Posterior cingulate gyrus (tissue), 11 donors: ENCODE results near the gene CAMKK1.

Experiments
- DNase-seq, 10 donors: peaks; one replicate each; pipeline versions ENCODE4 v3.0.0 to v3.0.0-alpha.2; 2020 to 2021; ENCODE audit warnings: mixed read lengths in 3 of 10
- intact Hi-C: fragments of 100-400 bp; cut with DNase I; formaldehyde crosslinking; loops from one replicate; pipeline ENCODE4 v1.15.1; 2023

CAMKK1 gene

GRCh38 chr17:3918372-3919122 lies 25.7 kb upstream of the CAMKK1 start:
- intact Hi-C loops, result loop anchor here (5.0 kb wide), 1 partner anchor 89 kb away; no protein-coding TSS in a partner anchor
- no peak for DNase-seq

- intact Hi-C loops, result loop anchor here (5.0 kb wide), 1 partner anchor 90 kb away; no protein-coding TSS in a partner anchor
- no peak for DNase-seq
Observed at GRCh38 chr17:3917391-3917931, 24.6 kb upstream of the CAMKK1 start.

DNA sequence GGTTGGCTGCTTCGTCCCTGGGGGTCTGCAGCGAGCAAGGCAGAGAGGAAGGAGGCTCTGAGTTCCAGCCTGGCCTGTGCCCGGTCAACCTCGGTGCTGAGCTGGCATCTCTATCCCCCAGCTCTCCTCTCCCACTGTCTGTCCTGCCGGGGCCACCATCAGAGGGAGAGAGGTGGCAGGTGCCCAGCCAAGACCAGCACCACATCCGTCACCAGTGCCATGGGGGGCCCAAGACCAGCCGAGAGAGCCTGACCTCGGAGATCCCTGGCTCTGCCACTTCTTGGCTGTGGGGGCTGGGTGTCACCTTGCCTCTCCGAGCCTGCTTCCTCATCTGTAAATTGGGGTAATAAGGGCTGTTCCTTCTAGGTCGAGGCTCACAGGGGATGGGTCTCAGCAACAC lies 24.0 kb upstream of the CAMKK1 start:
- intact Hi-C loops, result loop anchor here (5.0 kb wide), 1 partner anchor 90 kb away; no protein-coding TSS in a partner anchor

DNA sequence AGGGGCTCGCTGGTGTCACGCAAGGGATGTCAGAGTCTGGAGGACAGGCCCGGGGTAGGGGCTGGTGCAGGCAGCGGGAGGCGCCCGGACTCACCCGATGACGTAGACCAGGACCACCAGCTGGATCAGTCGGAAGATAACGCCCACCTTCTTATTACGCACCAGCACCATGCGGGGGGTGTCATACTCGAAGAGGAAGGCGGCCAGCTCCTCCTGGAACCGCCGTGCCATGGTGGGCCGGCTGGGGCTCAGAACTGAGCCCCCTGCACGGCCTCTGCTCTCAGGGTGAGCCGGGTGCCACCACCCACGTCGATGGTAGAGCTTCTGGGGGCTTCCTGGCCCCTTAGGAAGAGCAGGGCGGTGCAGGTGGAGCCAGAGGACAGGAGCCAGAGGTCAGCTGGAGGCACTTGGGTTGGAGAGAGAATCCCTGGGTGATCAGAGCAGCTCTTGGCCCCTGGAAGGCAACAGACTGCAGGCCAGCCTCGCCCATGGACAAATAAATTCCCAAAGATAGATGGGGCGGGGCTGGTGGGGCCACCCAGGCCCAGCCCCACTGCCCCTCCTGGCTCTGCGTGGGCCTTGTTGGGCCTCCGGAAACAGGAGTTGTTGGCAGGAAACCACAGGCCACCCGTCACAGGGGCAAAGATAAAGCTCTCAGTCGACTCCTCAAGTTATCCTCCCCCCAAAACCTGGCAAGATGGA lies 23.3 kb upstream of the CAMKK1 start, which contains the start of gene P2RX1:
TSS of gene P2RX1 (minus strand) at position 471 of the 702 bp plus-strand sequence. CDS start at position 231, 240 bp downstream.
- intact Hi-C loops, result loop anchor here (5.0 kb wide), 1 partner anchor 91 kb away; no protein-coding TSS in a partner anchor
- no peak for DNase-seq

More for the DNA sequence above, 24.0 kb upstream of the CAMKK1 start:
- DNase-seq, result no peak

- no peak for DNase-seq
- intact Hi-C loops, result loop anchor here (5.0 kb wide), 1 partner anchor 92 kb away; no protein-coding TSS in a partner anchor
Observed at GRCh38 chr17:3915581-3915994, 22.7 kb upstream of the CAMKK1 start.

DNA sequence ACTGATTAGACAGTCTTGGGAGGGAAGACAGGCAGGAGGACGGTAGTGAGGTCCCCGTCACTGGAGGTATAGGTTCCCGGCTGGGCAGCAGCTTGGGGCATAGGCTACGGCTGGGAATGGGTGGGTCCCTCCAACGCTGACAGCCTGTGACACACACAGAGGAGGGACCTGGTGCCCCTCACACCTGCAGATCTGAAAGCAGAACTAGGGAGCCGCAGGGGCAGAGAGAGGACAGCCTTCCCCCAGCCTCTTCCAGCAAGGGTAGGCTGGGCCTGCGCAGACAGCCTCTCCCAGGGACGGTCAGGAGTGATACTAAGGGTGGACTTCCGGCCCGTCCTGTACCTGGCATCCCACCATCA lies 21.4 kb upstream of the CAMKK1 start:
- intact Hi-C loops, result no loop called here
- DNase-seq, result no peak

- DNase-seq, result peak; percentile 67 to 97 (median 86)
- intact Hi-C loops, result no loop called here
Observed at GRCh38 chr17:3913531-3914311, 20.9 kb upstream of the CAMKK1 start.

DNA sequence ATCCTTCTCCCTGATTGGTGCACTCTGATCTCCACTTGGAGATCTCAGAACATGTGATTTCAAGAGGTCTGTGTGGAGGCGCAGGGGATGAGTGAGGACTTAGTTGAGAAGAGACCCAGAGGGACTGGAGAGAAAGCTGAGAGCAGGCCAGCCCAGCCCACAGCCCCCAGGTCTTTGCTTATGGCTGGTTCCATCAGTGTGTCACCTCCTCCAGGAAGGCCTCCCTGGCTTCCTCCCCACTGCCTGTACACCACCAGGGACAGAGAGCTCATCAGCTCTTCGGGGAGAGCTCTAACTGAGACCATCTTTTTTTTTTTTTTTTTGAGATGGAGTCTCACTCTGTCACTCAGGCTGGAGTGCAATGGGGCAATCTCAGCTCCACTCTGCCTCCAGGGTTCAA lies 20.0 kb upstream of the CAMKK1 start:
- intact Hi-C loops, result no loop called here

GRCh38 chr17:3911271-3912053 lies 18.6 kb upstream of the CAMKK1 start:
- no peak for DNase-seq

More for the DNA sequence above, 20.0 kb upstream of the CAMKK1 start:
- no peak for DNase-seq

GRCh38 chr17:3910420-3911270 lies 17.8 kb upstream of the CAMKK1 start:
- intact Hi-C loops, result no loop called here
- no peak for DNase-seq

More at GRCh38 chr17:3911271-3912053, 18.6 kb upstream of the CAMKK1 start:
- intact Hi-C loops, result no loop called here

DNA sequence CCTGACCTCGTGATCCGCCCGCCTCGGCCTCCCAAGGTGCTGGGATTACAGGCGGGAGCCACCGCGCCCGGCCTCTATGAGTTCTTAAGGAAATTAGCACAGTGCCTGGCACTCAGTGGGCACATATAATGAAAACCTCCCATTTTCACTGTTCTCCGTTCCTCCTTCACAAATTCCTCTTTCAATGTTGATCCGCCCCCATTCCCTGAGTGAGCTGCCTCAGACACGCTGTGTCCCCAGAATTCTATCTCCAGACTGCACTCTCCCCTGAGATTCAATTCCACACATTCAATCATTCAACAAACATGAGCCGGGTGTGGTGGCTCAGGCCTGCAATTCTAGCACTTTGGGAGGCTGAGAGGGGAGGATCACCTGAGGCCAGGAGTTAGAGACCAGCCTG lies 16.4 kb upstream of the CAMKK1 start:
- DNase-seq, result no peak
- intact Hi-C loops, result no loop called here

DNA sequence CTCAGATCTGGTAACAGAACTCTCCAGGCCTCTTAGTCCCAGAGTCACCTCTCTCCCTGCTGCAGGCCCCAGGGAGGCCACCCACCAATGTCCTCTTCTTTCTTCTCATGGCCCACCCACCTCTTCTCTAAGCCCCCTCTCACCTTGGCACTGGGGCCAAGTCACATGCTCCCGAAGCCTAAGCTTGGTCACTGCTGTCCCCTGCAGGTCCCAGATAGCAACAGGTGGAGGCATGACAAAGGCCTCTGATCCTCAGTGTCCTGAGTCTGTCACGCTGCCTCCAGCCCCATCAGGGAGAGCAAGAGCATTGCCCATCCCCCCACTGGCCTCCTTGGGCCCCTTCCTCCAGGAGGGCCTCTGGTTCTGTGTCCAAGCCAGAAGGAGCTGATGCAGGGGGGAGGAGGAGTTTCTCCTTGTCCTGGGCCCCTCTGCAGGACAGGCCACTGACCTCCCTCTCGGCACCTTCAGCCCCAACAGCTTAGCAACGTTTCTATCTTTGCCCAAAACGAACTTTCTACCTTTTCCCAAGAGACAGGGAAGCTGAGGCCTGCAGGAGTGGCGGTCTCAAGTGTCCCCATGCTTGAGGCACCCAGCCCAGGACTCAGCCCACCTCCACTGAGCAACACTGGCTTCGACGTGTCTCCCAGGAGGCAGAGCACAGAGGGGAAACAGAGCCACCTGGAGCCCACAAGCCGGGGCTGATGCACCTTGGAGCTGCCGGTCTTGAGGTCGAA lies 14.8 kb upstream of the CAMKK1 start:
- intact Hi-C loops, result no loop called here
- no peak for DNase-seq

- intact Hi-C loops, result no loop called here
- DNase-seq, result no peak
Observed at GRCh38 chr17:3906881-3907280, 14.0 kb upstream of the CAMKK1 start.

DNA sequence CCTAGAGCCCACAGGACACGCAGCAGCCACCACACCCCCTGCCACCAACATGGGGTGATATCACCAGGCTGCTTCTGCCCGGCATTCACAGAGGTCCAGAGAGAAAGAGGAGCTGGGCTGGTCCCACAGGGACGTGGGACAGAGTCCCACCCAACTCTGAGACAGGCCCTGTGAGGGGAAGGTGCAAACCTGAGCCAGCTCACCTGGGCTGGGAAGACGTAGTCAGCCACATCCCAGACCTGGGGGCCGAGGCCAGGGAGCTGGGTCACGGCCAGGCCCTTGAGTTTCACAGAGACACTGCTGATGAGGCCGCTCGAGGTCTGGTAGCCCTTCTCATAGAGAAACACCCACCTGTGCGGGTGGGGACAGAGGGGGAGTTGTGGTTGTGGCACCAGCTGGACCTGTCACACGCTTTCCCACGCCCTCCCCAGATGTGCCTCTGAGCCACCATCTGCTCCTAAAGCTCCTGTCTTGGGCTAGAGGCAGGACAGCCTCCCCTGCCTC lies 12.2 kb upstream of the CAMKK1 start:
- DNase-seq, result no peak
- intact Hi-C loops, result no loop called here

GRCh38 chr17:3904501-3904900 lies 11.6 kb upstream of the CAMKK1 start:
- intact Hi-C loops, result no loop called here
- DNase-seq, result no peak

GRCh38 chr17:3903881-3904290 lies 11.0 kb upstream of the CAMKK1 start:
- DNase-seq, result no peak
- intact Hi-C loops, result no loop called here

GRCh38 chr17:3903051-3903825 lies 10.4 kb upstream of the CAMKK1 start:
- intact Hi-C loops, result no loop called here
- no peak for DNase-seq
